ENCODE data around the gene GAGE12F.
"Not testable (repeated sequence)": the region's sequence is repeated elsewhere in the genome, so short reads cannot be mapped to it uniquely, and the experiment has no call there.

GAGE12F gene, protein sequence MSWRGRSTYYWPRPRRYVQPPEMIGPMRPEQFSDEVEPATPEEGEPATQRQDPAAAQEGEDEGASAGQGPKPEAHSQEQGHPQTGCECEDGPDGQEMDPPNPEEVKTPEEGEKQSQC

DNA sequence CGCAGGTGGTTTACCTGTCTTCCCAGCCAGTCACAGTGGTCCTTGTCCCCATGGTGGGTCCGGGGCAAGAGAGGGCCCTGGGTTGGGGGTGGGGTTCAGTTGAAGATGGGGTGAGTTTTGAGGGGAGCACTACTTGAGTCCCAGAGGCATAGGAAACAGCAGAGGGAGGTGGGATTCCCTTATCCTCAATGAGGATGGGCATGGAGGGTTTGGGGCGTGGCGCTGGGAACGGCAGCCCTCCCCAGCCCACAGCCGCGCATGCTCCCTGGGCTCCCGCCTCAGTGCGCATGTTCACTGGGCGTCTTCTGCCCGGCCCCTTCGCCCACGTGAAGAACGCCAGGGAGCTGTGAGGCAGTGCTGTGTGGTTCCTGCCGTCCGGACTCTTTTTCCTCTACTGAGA lies at the start of gene GAGE12F:
Gene GAGE12F (plus strand): TSS at position 301 of the 400 bp plus-strand sequence. CDS start 1,155 bp downstream, outside the sequence.
- DNase-seq (ENCODE audit: low spot score) = not testable (repeated sequence)

DNA sequence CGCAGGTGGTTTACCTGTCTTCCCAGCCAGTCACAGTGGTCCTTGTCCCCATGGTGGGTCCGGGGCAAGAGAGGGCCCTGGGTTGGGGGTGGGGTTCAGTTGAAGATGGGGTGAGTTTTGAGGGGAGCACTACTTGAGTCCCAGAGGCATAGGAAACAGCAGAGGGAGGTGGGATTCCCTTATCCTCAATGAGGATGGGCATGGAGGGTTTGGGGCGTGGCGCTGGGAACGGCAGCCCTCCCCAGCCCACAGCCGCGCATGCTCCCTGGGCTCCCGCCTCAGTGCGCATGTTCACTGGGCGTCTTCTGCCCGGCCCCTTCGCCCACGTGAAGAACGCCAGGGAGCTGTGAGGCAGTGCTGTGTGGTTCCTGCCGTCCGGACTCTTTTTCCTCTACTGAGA lies 28.8 kb upstream of the GAGE12F start, which contains the start of gene GAGE12C:
Gene GAGE12C (plus strand): TSS at position 301 of the 400 bp plus-strand sequence. CDS start 1,155 bp downstream, outside the sequence.
- not testable (repeated sequence) for DNase-seq (ENCODE audit: low spot score)

DNA sequence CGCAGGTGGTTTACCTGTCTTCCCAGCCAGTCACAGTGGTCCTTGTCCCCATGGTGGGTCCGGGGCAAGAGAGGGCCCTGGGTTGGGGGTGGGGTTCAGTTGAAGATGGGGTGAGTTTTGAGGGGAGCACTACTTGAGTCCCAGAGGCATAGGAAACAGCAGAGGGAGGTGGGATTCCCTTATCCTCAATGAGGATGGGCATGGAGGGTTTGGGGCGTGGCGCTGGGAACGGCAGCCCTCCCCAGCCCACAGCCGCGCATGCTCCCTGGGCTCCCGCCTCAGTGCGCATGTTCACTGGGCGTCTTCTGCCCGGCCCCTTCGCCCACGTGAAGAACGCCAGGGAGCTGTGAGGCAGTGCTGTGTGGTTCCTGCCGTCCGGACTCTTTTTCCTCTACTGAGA lies 19.2 kb upstream of the GAGE12F start, which contains the start of gene GAGE12D:
Gene GAGE12D (plus strand): TSS at position 301 of the 400 bp plus-strand sequence. CDS start 1,155 bp downstream, outside the sequence.
- not testable (repeated sequence) for DNase-seq (ENCODE audit: low spot score)

DNA sequence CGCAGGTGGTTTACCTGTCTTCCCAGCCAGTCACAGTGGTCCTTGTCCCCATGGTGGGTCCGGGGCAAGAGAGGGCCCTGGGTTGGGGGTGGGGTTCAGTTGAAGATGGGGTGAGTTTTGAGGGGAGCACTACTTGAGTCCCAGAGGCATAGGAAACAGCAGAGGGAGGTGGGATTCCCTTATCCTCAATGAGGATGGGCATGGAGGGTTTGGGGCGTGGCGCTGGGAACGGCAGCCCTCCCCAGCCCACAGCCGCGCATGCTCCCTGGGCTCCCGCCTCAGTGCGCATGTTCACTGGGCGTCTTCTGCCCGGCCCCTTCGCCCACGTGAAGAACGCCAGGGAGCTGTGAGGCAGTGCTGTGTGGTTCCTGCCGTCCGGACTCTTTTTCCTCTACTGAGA lies 9.7 kb upstream of the GAGE12F start, which contains the start of gene GAGE12E:
Gene GAGE12E (plus strand): TSS at position 301 of the 400 bp plus-strand sequence. CDS start 1,155 bp downstream, outside the sequence.
- not testable (repeated sequence) for DNase-seq (ENCODE audit: low spot score)

DNA sequence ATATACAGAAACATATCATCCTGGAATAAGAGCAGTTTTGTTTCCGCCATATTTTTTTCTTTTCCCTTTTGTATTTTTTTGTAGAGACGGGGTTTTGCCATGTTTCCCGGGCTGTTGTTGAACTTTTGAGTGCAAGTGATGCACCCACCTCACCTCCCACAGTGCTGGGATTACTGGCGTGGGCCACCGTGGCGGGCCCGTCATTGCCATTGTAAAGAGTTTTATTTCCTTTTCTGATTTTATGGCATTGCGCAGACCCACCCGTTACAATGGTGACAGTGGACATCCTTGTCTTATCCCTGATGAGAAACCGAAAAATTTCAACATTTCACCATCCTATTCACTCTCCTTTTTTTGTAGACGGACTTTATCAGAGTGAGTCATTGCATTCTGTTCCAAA lies 8.1 kb downstream of the GAGE12F start:
- not testable (repeated sequence) for DNase-seq (ENCODE audit: low spot score)

DNA sequence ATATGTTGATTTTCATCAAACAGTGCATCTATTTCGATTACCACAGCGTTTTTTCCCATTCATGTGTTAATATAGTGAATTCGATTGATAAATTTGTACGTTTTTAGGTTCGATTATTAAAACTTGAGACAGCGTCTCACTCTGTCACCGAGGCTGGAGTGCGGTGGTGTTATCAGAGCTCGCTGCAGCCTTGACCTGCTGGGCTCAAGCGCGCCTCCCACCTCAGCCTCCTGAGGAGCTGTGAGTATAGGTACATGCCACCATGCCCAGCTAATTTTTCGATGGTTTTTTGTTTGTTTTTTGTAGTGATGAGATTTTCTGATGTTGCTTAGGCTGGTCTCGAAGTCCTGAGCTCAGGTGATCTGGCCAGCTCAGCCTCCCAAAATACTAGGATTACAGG lies 8.5 kb downstream of the GAGE12F start:
- not testable (repeated sequence) for DNase-seq (ENCODE audit: low spot score)

DNA sequence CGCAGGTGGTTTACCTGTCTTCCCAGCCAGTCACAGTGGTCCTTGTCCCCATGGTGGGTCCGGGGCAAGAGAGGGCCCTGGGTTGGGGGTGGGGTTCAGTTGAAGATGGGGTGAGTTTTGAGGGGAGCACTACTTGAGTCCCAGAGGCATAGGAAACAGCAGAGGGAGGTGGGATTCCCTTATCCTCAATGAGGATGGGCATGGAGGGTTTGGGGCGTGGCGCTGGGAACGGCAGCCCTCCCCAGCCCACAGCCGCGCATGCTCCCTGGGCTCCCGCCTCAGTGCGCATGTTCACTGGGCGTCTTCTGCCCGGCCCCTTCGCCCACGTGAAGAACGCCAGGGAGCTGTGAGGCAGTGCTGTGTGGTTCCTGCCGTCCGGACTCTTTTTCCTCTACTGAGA lies 9.5 kb downstream of the GAGE12F start, which contains the start of gene GAGE12G:
Gene GAGE12G (plus strand): TSS at position 301 of the 400 bp plus-strand sequence. CDS start 1,155 bp downstream, outside the sequence.
- DNase-seq (ENCODE audit: low spot score) = not testable (repeated sequence)

DNA sequence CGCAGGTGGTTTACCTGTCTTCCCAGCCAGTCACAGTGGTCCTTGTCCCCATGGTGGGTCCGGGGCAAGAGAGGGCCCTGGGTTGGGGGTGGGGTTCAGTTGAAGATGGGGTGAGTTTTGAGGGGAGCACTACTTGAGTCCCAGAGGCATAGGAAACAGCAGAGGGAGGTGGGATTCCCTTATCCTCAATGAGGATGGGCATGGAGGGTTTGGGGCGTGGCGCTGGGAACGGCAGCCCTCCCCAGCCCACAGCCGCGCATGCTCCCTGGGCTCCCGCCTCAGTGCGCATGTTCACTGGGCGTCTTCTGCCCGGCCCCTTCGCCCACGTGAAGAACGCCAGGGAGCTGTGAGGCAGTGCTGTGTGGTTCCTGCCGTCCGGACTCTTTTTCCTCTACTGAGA lies 19.0 kb downstream of the GAGE12F start, which contains the start of gene GAGE12H:
Gene GAGE12H (plus strand): TSS at position 301 of the 400 bp plus-strand sequence. CDS start 1,155 bp downstream, outside the sequence.
- not testable (repeated sequence) for DNase-seq (ENCODE audit: low spot score)

DNA sequence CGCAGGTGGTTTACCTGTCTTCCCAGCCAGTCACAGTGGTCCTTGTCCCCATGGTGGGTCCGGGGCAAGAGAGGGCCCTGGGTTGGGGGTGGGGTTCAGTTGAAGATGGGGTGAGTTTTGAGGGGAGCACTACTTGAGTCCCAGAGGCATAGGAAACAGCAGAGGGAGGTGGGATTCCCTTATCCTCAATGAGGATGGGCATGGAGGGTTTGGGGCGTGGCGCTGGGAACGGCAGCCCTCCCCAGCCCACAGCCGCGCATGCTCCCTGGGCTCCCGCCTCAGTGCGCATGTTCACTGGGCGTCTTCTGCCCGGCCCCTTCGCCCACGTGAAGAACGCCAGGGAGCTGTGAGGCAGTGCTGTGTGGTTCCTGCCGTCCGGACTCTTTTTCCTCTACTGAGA lies 28.6 kb downstream of the GAGE12F start, which contains the start of gene GAGE2A:
Gene GAGE2A (plus strand): TSS at position 301 of the 400 bp plus-strand sequence. CDS start 1,155 bp downstream, outside the sequence.
- DNase-seq (ENCODE audit: low spot score) = not testable (repeated sequence)

DNA sequence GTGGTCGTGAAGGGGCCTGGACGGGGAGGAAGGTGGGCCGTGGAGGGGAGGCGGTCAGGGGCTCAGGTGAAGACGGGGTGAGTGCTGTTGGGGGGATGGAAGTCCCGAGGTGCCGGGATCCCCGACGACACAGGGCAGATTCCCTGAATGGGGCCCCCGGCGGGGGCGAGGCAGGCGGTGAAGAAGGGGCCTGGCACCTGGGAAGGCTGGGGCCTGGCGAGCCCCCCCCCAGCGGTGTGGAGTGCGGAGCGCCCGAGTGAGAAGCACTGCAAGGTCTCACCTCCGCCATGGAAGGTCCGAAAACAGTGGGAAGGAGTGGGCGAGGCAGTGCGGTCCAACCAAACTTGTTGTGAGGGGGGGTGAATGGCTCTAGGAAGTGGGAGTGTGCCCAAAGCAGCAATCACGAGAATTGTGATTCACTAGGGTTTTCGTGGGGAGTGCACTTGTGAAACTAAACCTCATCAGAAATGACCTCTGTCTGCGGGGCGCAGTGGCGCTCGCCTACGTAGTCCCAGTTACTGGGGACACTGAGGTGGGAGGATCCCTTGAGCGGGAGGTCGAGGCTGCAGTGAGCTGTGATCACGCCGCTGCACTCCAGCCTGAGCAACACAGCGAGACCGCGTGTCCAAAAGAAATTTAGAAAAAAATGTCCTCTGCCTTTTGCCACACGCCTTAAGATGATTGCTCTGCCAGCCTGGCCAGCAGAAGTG lies 29.3 kb downstream of the GAGE12F start:
- not testable (repeated sequence) for DNase-seq (ENCODE audit: low spot score)

DNA sequence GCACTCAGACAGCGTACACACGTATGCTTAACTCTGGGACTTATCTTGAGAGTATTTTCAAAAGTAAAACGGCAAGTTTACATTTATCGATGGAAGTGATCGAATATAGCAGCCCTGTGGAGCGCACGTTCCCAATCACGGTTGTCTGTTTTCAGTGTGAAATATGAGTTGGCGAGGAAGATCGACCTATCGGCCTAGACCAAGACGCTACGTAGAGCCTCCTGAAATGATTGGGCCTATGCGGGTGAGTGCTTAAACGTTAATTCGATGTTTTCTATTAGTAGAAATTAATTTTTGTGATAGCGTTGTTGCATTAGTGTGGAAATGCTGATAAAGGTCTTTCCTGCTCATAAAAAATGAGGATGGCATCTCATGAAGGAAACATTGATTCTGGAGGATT lies 29.8 kb downstream of the GAGE12F start:
- not testable (repeated sequence) for DNase-seq (ENCODE audit: low spot score)

DNA sequence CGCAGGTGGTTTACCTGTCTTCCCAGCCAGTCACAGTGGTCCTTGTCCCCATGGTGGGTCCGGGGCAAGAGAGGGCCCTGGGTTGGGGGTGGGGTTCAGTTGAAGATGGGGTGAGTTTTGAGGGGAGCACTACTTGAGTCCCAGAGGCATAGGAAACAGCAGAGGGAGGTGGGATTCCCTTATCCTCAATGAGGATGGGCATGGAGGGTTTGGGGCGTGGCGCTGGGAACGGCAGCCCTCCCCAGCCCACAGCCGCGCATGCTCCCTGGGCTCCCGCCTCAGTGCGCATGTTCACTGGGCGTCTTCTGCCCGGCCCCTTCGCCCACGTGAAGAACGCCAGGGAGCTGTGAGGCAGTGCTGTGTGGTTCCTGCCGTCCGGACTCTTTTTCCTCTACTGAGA lies 38.1 kb downstream of the GAGE12F start, which contains the start of gene GAGE1:
Gene GAGE1 (plus strand): TSS at position 301 of the 400 bp plus-strand sequence. CDS start 1,155 bp downstream, outside the sequence.
- not testable (repeated sequence) for DNase-seq (ENCODE audit: low spot score)

DNA sequence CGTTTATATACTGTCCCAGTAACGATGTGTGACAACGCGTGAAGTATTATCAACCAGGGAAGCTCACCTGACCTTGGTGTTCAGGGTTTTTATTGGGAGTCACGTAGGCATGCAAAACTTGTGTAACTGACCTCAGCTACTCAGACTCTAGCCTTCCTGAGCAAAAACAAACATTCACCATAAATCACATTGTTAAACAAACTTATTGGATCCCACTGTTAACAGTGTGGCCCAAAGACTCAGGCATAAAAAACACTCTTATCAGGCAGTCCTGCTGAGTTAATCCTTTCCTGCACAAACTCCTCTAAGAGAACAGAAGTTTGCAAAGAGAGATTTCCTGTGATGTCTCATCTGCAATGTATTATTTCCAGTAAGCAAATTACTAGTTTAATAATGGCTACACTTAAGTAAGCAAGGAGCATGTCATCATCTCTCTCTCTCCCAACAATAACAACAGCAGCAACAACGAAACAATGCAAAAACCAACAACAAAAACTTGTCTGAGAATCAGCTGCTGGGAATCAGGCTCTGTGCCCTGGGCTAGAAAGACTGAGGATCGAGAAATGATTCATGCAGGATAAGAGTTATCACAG lies 50.2 kb downstream of the GAGE12F start:
- DNase-seq (ENCODE audit: low spot score) = no peak

Data from CD4-positive, alpha-beta T cell treated with Interleukin-15 for 4 hours (primary cell).